SU-DHL-6 (cell line): ENCODE data around the gene PRKD2.

Experiments used
- H2AFZ ChIP-seq: fragments of 200-600 bp; sonication (generic); 2 replicates; pipeline ENCODE4 v1.6.1; 2014; ENCODE audit warnings: low read depth, mild to moderate bottlenecking, moderate library complexity, mixed read lengths, antibody characterized with exemption, low read length; ENCODE audit not compliant: severe bottlenecking
- H3F3A ChIP-seq: fragments of 200-600 bp; shearing (Covaris generic); 2 replicates; pipeline ENCODE4 v1.6.0; 2016; ENCODE audit warnings: antibody characterized with exemption, mild to moderate bottlenecking; ENCODE audit not compliant: insufficient read depth
- H3K27ac ChIP-seq: fragments of 200-600 bp; sonication (generic); 2 replicates; pipeline ENCODE4 v1.5.1; 2016; ENCODE audit warnings: low read depth, mild to moderate bottlenecking, low read length, moderate library complexity, mixed read lengths
- H3K27me3 ChIP-seq: fragments of 200-600 bp; sonication (generic), shearing (Covaris generic); 2 replicates; pipeline ENCODE4 v1.6.0; 2014; ENCODE audit warnings: mild to moderate bottlenecking, low read length
- H3K36me3 ChIP-seq: fragments of 200-600 bp; sonication (generic); 2 replicates; pipeline ENCODE4 v1.6.1; 2014; ENCODE audit warnings: mild to moderate bottlenecking, low read length, mixed read lengths
- H3K4me2 ChIP-seq: fragments of 300-600, 200-600 bp; shearing (Covaris generic), sonication (generic); 2 replicates; pipeline ENCODE4 v1.6.0; 2014; ENCODE audit warnings: low read length, low read depth, mild to moderate bottlenecking; ENCODE audit not compliant: poor library complexity, severe bottlenecking
- H3K4me3 ChIP-seq: fragments of 200-600 bp; sonication (generic); 2 replicates; pipeline ENCODE4 v1.5.1; 2014; ENCODE audit warnings: antibody characterized with exemption, low read length, mild to moderate bottlenecking, mixed read lengths; ENCODE audit not compliant: insufficient read depth, poor library complexity, severe bottlenecking
- H3K79me2 ChIP-seq: fragments of 200-600 bp; sonication (generic); 2 replicates; pipeline ENCODE4 v1.6.1; 2014; ENCODE audit warnings: mild to moderate bottlenecking, low read length, moderate library complexity; ENCODE audit not compliant: insufficient read depth
- H3K9ac ChIP-seq: fragments of 200-600 bp; sonication (generic); 2 replicates; pipeline ENCODE4 v1.7.0; 2014; ENCODE audit warnings: mild to moderate bottlenecking, low read length
- H3K9me2 ChIP-seq: fragments of 200-600 bp; sonication (generic); replicated peaks from 2 replicates; pipeline ENCODE4 v1.6.1; 2014; ENCODE audit warnings: low read length; ENCODE audit not compliant: insufficient read depth
- H3K9me3 ChIP-seq: fragments of 200-600 bp; sonication (generic); 2 replicates; pipeline ENCODE4 v1.6.1; 2014; ENCODE audit warnings: low read length, mixed read lengths; ENCODE audit not compliant: insufficient read depth
- H4K20me1 ChIP-seq: fragments of 200-600 bp; sonication (generic); 2 replicates; pipeline ENCODE4 v1.6.1; 2014; ENCODE audit warnings: low read depth, mild to moderate bottlenecking, antibody characterized with exemption, low read length, moderate library complexity, mixed read lengths
- EZH2phosphoT487 ChIP-seq: fragments of 200-600 bp; sonication (generic), shearing (Covaris generic); conservative IDR thresholded peaks from 2 replicates; pipeline ENCODE4 v1.6.1; 2018; ENCODE audit warnings: mild to moderate bottlenecking, antibody characterized with exemption, low read length, moderate library complexity, mixed read lengths
- TF ChIP-seq, protein P1 (sequence below): fragments of 200-600 bp; sonication (generic); IDR thresholded peaks from one replicate; pipeline ENCODE4 v1.5.1; 2017; ENCODE audit warnings: antibody characterized with exemption, mild to moderate bottlenecking, low read length, moderate library complexity; ENCODE audit not compliant: insufficient read depth, poor library complexity, severe bottlenecking

Gene PRKD2

DNA sequence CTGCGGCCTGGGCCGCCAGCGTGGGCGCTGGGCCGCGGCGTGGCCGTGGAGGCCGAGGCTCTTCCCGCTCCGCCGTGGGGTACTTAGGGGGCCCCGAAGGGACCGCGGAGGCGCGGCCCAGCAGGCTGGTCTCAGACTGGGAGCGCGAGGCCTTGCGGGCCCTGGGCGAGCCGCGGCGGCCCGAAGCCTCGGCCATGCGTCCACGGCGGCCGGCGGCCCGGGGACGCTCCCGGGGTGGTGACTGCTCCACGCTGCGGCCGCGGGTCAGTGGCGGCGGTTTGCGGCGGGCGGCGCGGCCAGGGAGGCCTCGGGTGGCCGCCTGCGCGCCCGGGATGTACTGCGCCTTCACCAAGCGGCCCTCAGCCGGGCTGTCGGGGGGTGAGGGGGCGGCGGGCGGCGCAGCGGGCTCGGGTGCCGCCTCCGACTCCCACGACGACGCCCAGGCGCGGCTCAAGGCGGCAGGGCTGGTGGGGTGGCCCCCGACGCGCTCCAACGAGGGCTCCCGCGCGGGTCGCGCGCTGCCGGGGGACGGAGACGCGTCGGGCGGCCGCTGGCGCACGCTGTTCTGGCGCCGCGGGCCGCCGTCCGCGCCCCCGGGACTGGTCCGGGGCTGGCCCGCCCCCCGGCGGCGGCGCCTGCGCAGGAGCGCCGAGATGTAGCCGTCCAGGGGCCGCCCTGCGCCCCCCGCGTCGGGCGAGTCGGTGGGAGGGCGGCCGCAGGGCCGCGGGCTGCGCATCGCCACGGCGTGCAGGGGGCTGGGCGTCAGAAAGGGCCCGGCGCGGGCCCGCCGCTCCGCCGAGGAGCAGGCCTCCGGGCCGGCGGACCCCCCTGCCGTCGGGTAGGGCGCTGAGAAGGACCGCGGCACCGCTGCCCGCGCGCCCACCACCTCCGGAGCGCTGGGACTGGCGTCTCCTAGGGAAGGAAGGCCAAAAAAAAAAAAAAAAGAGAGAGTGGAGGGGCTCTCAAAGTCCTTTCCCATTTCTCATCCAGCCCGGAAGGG, 67.7 kb downstream of the PRKD2 start:
- H3K4me3 ChIP-seq = no peak overlapping the region

DNA sequence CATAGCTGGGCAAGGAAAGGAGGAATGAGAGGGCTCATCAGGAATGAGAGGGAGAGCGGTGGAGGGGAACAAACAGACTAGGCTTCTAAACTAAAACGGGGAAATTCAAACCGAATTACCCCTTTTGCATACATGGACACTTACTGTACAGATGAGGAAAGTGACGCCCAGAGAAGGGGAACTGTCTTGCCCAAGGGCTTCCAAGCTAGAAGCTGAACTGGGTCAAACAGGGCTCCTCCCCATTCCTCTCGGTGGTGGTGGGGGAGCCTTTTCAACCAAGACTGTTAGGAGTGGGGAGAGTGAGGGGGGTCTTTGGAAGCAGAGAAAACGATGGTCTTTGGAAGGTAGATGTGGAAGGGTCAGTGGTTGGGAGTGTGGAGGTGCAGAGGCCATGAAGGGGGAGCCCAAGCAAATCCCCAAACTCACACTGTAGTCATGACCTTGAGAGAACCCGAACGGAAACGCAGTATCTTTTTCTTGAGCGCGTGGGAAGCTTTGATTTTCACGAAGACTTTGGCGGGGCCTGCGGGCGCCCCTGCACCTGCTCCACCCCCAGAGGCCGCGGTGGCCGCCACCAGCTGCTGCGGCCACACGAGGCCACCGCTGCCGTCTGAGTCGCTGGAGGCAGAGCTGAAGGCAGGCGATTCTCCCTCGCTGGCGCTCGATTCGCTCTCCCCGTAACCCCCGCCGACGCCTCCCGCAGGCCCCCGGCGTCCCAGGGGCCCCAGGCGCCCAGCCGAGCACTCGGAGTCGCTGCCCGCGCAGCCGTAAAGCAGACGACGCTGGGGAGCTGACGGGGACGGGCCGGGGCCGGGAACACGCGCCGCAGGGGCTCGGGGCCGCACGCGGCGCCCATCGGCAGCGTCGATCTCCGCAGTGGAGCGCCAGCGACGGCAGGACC, 68.6 kb downstream of the PRKD2 start:
- Histone ChIP-seq H3K4me3 (no peak overlapping the region), H4K20me1 (no peaks in the 10 kb centered on the region), H3K4me2 (no peak overlapping the region), H3K9ac (no peak overlapping the region), H3K36me3 (no peaks in the 10 kb centered on the region), H2AFZ (no peak overlapping the region), H3K9me2 (no peaks in the 10 kb centered on the region), H3K79me2 (no peaks in the 10 kb centered on the region), H3K27ac (no peak overlapping the region), H3K9me3 (no peaks in the 10 kb centered on the region), H3K27me3 (no peaks in the 10 kb centered on the region), H3F3A (no peaks in the 10 kb centered on the region)
- TF ChIP-seq EZH2phosphoT487 = no peak
- TF ChIP-seq, protein P1, sequence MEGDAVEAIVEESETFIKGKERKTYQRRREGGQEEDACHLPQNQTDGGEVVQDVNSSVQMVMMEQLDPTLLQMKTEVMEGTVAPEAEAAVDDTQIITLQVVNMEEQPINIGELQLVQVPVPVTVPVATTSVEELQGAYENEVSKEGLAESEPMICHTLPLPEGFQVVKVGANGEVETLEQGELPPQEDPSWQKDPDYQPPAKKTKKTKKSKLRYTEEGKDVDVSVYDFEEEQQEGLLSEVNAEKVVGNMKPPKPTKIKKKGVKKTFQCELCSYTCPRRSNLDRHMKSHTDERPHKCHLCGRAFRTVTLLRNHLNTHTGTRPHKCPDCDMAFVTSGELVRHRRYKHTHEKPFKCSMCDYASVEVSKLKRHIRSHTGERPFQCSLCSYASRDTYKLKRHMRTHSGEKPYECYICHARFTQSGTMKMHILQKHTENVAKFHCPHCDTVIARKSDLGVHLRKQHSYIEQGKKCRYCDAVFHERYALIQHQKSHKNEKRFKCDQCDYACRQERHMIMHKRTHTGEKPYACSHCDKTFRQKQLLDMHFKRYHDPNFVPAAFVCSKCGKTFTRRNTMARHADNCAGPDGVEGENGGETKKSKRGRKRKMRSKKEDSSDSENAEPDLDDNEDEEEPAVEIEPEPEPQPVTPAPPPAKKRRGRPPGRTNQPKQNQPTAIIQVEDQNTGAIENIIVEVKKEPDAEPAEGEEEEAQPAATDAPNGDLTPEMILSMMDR = no peak

More for the DNA sequence above, 67.7 kb downstream of the PRKD2 start:
- Histone ChIP-seq H3F3A (no peaks in the 10 kb centered on the region), H2AFZ (no peak overlapping the region), H3K27ac (no peak overlapping the region), H3K36me3 (no peaks in the 10 kb centered on the region), H3K9ac (no peak overlapping the region), H3K79me2 (no peaks in the 10 kb centered on the region), H3K9me3 (no peaks in the 10 kb centered on the region), H3K4me2 (no peak overlapping the region), H4K20me1 (no peaks in the 10 kb centered on the region), H3K27me3 (no peaks in the 10 kb centered on the region), H3K9me2 (no peaks in the 10 kb centered on the region)
- TF ChIP-seq, protein P1 = no peak
- no peak for TF ChIP-seq EZH2phosphoT487

DNA sequence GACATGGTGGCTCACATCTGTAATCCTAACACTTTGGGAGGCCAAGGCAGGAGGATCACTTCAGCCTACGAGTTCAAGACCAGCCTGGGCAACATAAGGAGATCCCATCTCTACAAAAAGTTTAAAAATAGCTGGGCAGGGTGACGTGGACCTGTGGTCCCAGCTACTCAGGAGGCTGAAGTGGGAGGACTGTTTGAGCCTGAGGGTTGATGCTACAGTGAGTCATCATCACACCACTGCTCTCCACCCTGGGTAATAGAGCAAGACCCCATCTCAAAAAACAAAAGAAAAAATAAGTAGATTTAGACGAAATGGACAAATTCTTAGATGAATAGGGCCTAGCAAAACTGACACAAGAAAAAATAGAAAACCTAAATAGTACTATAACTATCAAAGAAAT, 70.5 kb downstream of the PRKD2 start:
- no peak overlapping the region for H3K4me2 ChIP-seq
- H3K79me2 ChIP-seq = no peaks in the 10 kb centered on the region
- no peak overlapping the region for H3K27ac ChIP-seq
- no peaks in the 10 kb centered on the region for H3K27me3 ChIP-seq
- no peaks in the 10 kb centered on the region for H3F3A ChIP-seq
- H3K9me2 ChIP-seq = no peaks in the 10 kb centered on the region
- TF ChIP-seq, protein P1 = no peak
- no peaks in the 10 kb centered on the region for H4K20me1 ChIP-seq
- H3K9ac ChIP-seq = no peak overlapping the region
- H3K9me3 ChIP-seq = no peaks in the 10 kb centered on the region
- H3K4me3 ChIP-seq = no peak overlapping the region
- no peaks in the 10 kb centered on the region for H3K36me3 ChIP-seq
- H2AFZ ChIP-seq = no peak overlapping the region
